ENCODE measurements around the gene MYL12B. TPM values are rescaled to one million over a fixed set of nuclear protein-coding genes. Genes with fewer than 3 reads are reported as not detected.

The MYL12B gene
- total RNA-seq, 3 donors from 2014 or later, result 305 to 371 (median 335) TPM

DNA sequence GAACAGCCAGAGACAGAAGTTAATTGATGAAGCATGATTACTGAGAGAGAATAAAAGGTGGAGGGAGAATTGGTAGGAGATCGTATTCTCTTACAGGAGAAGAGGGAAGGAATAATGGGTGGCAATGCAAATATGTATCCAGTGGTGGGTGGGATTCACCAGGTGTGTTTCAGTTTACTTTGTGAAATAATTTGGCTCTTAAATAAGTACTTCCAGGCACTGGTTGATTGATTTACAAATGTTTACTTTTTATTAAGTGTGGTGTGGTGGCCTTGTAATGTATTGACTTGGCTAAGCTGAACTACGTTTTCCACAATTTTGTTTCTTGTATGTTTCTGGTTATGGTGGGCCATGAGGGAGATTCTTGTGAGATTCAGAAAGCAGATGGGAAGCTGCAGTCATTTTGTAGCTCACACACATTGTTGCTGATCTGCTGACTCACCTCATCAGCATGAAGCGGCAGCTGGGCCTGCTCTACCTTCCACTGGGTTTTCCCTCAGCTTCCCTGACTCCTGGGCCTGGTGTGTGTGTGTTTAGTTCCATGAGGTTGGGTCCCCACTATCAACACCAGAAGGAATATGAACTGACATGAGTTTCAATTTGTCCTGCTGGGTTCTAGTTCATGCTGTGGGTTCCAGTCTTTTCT, 32.6 kb downstream of the MYL12B start:
- Histone ChIP-seq H3K36me3 (no peaks in the 10 kb centered on the region), H3K4me3 (no peak overlapping the region), H3K4me1 (no peaks in the 10 kb centered on the region), H3K9me3 (no peaks in the 10 kb centered on the region), H3K27ac (no peak overlapping the region), H3K27me3 (no peaks in the 10 kb centered on the region)
- intact Hi-C loops (cut with DNase I; ENCODE audit: low total_unique reads), result no loop called here
- TF ChIP-seq, protein P1, sequence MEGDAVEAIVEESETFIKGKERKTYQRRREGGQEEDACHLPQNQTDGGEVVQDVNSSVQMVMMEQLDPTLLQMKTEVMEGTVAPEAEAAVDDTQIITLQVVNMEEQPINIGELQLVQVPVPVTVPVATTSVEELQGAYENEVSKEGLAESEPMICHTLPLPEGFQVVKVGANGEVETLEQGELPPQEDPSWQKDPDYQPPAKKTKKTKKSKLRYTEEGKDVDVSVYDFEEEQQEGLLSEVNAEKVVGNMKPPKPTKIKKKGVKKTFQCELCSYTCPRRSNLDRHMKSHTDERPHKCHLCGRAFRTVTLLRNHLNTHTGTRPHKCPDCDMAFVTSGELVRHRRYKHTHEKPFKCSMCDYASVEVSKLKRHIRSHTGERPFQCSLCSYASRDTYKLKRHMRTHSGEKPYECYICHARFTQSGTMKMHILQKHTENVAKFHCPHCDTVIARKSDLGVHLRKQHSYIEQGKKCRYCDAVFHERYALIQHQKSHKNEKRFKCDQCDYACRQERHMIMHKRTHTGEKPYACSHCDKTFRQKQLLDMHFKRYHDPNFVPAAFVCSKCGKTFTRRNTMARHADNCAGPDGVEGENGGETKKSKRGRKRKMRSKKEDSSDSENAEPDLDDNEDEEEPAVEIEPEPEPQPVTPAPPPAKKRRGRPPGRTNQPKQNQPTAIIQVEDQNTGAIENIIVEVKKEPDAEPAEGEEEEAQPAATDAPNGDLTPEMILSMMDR (IDR thresholded peaks at IDR 0.05), result no peak
- no peak for TF ChIP-seq POLR2AphosphoS5 (IDR thresholded peaks at IDR 0.05)
- TF ChIP-seq POLR2A (IDR thresholded peaks at IDR 0.05), result no peak
- no peak for DNase-seq (ENCODE audit: low spot score in 2 of 2)

DNA sequence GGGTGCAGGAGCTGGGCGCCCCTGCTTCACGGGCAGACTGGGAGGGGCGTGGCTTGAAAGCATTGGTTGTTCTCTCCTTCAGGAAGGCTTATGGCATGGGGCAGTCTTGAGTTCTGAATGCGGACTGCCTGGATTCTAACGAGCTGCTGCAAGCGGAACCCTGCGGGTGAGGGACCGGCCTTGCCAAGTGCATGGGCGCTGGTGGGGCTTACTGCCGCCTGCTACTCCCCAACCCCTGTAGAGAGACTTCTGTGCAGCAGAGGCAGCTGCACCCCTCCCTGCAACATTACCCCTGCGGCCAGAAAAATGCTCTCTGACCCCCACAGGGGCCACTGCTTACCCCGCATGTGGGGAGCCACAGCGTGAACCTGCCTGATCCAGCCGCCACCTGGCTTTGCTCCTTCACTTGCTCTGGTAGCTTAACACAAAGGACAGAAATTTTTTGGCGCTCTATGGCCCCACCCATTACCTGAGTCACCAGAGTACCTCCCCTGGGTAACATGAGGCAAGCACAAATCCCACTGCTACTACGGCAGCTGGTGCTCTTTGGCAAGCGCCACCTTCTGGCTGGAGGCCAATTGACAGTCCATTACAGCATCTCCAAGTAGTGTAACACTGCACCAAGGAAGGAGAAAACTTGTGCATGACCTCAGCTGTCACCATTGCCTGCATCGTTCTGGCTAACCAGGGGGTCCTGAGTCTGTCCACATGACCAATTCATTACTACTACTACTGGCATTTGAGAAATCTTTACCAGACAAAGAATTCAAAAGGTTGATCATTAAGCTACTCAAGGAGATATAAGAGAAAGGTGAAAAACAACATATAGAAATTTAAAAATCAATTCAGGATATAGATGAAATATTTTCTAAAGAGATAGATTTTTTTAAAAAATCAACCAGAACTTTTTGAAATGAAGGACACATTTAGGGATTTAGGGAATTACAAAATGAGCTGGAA, 35.4 kb downstream of the MYL12B start:
- no peak for TF ChIP-seq POLR2A (IDR thresholded peaks at IDR 0.05)
- TF ChIP-seq, protein P1 (IDR thresholded peaks at IDR 0.05), result peak in 2 of 3 donors; percentile 23 to 29
- peak; percentile 36 to 70 (median 41) for TF ChIP-seq POLR2AphosphoS5 (IDR thresholded peaks at IDR 0.05)
- Histone ChIP-seq H3K4me3 (peak overlapping the region; percentile 42 to 73 (median 65)), H3K9me3 (no peaks in the 10 kb centered on the region), H3K4me1 (no peaks in the 10 kb centered on the region), H3K27ac (peak overlapping the region; percentile 67 to 70), H3K36me3 (no peaks in the 10 kb centered on the region), H3K27me3 (no peaks in the 10 kb centered on the region)
- peak; percentile 92 to 96 for DNase-seq (ENCODE audit: low spot score in 2 of 2)
- intact Hi-C loops (cut with DNase I; ENCODE audit: low total_unique reads), result no loop called here

DNA sequence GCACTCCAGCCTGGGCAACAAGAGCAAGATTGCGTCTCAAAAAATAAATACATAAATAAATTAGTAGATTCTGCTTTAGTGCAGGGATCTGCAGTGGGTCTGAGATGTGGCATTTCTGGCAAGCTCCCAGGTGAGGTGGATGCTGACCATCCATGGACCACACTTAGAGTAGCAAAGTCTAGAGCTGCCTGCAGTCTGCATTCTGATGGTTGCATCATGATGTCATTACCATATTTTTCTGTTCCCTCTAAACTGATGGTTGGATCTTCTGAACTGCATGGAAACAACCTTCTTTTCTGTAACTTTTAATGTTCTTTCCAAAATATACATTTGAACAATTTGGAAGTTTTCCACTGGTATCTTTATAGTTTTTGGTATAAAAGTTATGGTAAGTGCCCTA, 42.9 kb downstream of the MYL12B start:
- intact Hi-C loops (cut with DNase I; ENCODE audit: low total_unique reads), result no loop called here
- Histone ChIP-seq H3K4me3 (no peak overlapping the region), H3K27me3 (no peaks in the 10 kb centered on the region), H3K27ac (peak overlapping the region; percentile 63 to 66), H3K4me1 (no peaks in the 10 kb centered on the region), H3K9me3 (no peaks in the 10 kb centered on the region), H3K36me3 (no peaks in the 10 kb centered on the region)
- DNase-seq (ENCODE audit: low spot score in 2 of 2), result no peak
- TF ChIP-seq, protein P1 (IDR thresholded peaks at IDR 0.05), result no peak
- TF ChIP-seq POLR2AphosphoS5 (IDR thresholded peaks at IDR 0.05) (no peak), POLR2A (IDR thresholded peaks at IDR 0.05) (no peak)

DNA sequence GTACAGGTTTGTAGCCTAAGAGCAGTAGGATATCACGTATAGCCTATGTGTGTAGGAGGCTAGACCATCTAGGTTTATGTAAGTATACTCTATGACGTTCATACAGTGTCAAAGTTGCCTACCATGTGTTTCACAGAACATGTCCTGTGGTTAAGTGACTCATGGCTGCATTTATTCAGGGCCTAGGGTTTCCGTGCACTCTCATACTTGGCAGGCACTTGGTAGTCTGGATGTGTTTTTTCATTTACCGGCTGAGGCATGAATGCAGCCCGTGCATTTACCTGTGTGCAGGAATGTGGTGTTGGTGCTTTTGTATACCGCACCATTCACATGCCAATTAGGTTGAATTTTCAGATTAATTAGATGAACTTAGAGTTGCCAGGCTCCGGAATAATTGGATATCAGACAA, 43.4 kb downstream of the MYL12B start:
- TF ChIP-seq POLR2A (IDR thresholded peaks at IDR 0.05) (no peak), POLR2AphosphoS5 (IDR thresholded peaks at IDR 0.05) (peak in 1 of 3 donors; percentile 70)
- Histone ChIP-seq H3K27me3 (no peaks in the 10 kb centered on the region), H3K27ac (peak overlapping the region; percentile 63 to 66), H3K4me3 (no peak overlapping the region), H3K9me3 (no peaks in the 10 kb centered on the region), H3K36me3 (no peaks in the 10 kb centered on the region), H3K4me1 (no peaks in the 10 kb centered on the region)
- intact Hi-C loops (cut with DNase I; ENCODE audit: low total_unique reads), result no loop called here
- DNase-seq (ENCODE audit: low spot score in 2 of 2), result peak in 1 of 2 donors; percentile 82

DNA sequence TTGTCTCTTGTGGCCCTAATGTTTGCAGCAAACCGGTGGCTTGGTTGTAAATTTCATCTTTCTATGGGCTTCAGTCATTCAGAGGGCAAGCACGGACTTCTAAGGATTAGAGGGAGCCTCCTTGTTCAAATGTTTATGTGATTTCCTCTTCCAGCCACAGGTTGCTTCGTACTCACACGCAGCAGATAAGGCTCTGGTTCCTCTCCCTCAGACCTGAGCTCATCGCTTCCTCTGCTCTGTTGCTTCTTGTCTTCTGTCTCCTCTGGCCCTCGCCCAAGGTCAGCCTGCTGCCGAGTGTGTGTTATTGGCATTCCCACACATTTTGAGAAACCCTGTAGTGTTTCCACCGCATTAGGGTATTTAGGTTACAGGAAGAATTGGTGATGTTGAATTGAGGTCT, 44.0 kb downstream of the MYL12B start:
- H3K9me3 ChIP-seq, result no peaks in the 10 kb centered on the region
- peak in 1 of 2 donors; percentile 51 for DNase-seq (ENCODE audit: low spot score in 2 of 2)
- no peaks in the 10 kb centered on the region for H3K36me3 ChIP-seq
- peak overlapping the region; percentile 61 to 66 for H3K27ac ChIP-seq
- no peaks in the 10 kb centered on the region for H3K27me3 ChIP-seq
- no peak overlapping the region for H3K4me3 ChIP-seq
- intact Hi-C loops (cut with DNase I; ENCODE audit: low total_unique reads), result no loop called here
- no peak for TF ChIP-seq POLR2A (IDR thresholded peaks at IDR 0.05)
- TF ChIP-seq POLR2AphosphoS5 (IDR thresholded peaks at IDR 0.05), result no peak
- TF ChIP-seq, protein P1 (IDR thresholded peaks at IDR 0.05), result no peak
- no peaks in the 10 kb centered on the region for H3K4me1 ChIP-seq
